Esophagus (tissue), 2 donors: ENCODE data around the gene MS4A3. TPM values are rescaled to one million over a fixed set of nuclear protein-coding genes. Genes with fewer than 3 reads are reported as not detected.
"Not testable (repeated sequence)": the region's sequence is repeated elsewhere in the genome, so short reads cannot be mapped to it uniquely, and the experiment has no call there.

Source experiments
- H3K27ac ChIP-seq, 2 donors: one replicate each; pipeline ENCODE4 v1.5.1; 2013; ENCODE audit warnings: low read depth in 2 of 2, mild to moderate bottlenecking in 2 of 2, inconsistent platforms in 1 of 2, low read length in 1 of 2, moderate library complexity in 1 of 2
- H3K27me3 ChIP-seq, 2 donors: one replicate each; pipeline ENCODE4 v1.6.1; 2013; ENCODE audit warnings: low read length in 2 of 2, control low read depth in 1 of 2, mild to moderate bottlenecking in 1 of 2; ENCODE audit not compliant: insufficient read depth in 2 of 2, control insufficient read depth in 1 of 2
- H3K36me3 ChIP-seq, 2 donors: one replicate each; pipeline ENCODE4 v1.6.1; 2013; ENCODE audit warnings: low read length in 1 of 2; ENCODE audit not compliant: control insufficient read depth in 2 of 2, insufficient read depth in 2 of 2
- H3K4me1 ChIP-seq, 2 donors: one replicate each; pipeline ENCODE4 v1.6.1; 2013; ENCODE audit warnings: low read length in 1 of 2; ENCODE audit not compliant: control insufficient read depth in 2 of 2, insufficient read depth in 2 of 2
- H3K4me3 ChIP-seq, 2 donors: one replicate each; pipeline ENCODE4 v1.5.1; 2013; ENCODE audit warnings: low read length in 2 of 2, mild to moderate bottlenecking in 2 of 2, low read depth in 1 of 2, moderate library complexity in 1 of 2
- H3K9me3 ChIP-seq, 2 donors: one replicate each; pipeline ENCODE4 v1.6.1; 2013; ENCODE audit warnings: mild to moderate bottlenecking in 2 of 2, low read depth in 1 of 2, low read length in 1 of 2, moderate library complexity in 1 of 2; ENCODE audit not compliant: control insufficient read depth in 2 of 2, insufficient read depth in 1 of 2
- WGBS, 2 donors: extraction: QIAGEN DNeasy Blood & Tissue Kit; methylation state at CpG; one replicate each; pipeline ENCODE4 v1.1.7; 2013; 5-methylcytosine and 5-hydroxymethylcytosine counted together
- polyA plus RNA-seq, 2 donors: library from polyadenylated mRNA; stranded (reverse); fragments of 200-250 nt; gene quantifications; one replicate each; pipeline ENCODE4 v1.2.3, GENCODE V29; 2013
- donor health status: healthy with polysubstance abuse.
- donor health status: Bipolar disorder and iron deficiency.

Gene MS4A3
- polyA plus RNA-seq, 2 donors: not detected

DNA sequence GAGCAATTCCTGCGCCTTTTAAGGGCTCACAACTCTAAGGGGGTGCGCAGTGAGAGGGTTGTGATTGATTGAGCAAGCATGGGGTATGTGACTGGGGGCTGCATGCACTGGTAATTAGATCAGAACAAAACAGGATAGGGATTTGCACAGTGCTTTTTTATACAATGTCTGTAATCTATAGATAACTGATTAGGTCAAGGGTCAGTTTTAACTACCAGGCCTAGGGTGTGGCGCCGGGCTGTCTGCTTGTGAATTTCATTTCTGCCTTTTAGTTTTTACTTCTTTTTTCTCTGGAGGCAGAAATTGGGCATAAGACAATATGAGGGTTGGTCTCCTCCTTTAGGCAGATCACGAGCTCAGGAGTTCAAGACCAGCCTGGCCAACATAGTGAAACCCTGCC is 52.2 kb downstream of the MS4A3 start:
- H3K27me3 ChIP-seq, H3K9me3 ChIP-seq, H3K36me3 ChIP-seq, H3K4me3 ChIP-seq, H3K4me1 ChIP-seq, H3K27ac ChIP-seq: not testable (repeated sequence)
- WGBS, 2 donors: 77 to 87% methylated on average over 5 of the region's 5 CpGs

DNA sequence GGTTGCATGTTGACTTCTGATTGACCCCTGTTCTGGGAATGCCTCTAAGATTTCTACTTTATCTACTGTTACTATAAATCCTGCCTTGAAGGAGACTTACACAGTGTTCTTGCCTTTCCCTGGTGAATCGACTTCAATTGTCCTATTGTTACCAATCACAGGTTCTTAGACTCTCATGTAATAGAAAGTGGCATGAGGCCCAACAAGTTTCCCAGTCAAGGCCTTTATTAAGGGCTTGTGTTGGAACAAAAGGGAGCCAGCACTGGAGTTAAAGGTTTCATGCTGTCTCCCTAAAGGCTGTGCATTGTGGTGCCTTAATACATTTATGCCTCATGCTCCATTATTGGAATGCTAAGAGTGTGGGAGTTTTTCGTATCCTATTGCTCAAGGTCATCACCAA is 55.3 kb downstream of the MS4A3 start:
- H3K4me3 ChIP-seq: no peak overlapping the region
- 54 to 56% methylated on average over 2 of the region's 2 CpGs for WGBS, 2 donors
- H3K4me1 ChIP-seq: no peaks in the 10 kb centered on the region
- H3K27me3 ChIP-seq: no peaks in the 10 kb centered on the region
- no peaks in the 10 kb centered on the region for H3K9me3 ChIP-seq
- H3K27ac ChIP-seq: no peak overlapping the region
- no peaks in the 10 kb centered on the region for H3K36me3 ChIP-seq

DNA sequence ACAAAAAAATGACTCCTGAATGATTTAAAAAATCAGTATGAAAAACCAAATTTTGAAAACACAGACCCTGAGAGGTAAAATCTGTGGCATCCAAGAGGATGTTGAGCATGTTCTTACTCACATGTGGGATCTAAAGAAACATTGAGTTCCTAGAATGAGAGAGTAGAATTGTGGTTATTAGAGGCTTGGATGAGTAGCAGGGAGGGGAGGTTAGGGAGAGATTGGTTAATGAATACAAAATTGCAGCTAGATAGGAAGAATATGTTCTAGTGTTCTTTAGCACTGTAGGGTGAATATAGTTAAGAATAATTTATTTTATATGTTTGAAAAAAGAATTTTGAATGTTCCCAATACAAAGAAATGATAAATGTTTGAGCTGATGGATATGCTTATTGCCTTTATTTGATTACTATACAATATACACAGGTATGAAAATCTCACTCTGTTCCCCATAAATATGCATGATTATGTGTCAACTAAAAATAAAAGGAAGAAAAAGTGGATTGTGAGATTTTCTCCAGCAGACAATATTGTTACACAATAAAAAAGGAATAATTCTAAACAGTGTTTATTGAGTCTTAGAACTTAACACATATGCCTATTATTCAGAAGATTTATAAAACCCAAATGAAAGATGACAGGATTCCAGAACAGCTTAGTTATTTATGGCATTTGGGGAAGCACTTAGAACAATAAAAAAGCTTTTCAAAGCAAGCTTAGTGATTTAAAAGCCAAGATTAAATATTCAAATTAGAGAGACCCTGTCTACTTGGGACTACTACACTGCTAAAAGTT is 60.7 kb downstream of the MS4A3 start:
- Histone ChIP-seq H3K4me3 (no peak overlapping the region), H3K9me3 (no peaks in the 10 kb centered on the region), H3K27me3 (no peaks in the 10 kb centered on the region), H3K36me3 (no peaks in the 10 kb centered on the region), H3K4me1 (no peaks in the 10 kb centered on the region), H3K27ac (no peak overlapping the region)

DNA sequence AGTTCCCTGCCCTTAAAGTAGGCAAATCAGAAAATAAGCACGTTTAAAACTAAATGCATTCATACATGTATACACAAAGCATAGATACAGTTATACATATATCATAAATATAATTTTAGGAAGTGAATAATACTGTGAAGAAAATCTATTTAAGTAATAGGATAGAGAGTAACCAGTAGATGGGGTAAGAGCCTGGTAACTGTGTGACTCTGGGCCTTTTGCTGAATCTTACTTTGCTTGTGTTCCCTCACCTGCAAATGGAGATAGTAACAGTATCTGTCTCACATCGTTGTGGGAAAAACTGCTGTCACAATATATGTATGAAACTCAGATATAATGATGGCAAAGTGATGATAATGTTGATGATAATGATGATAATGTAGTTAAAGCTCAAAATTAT is 61.9 kb downstream of the MS4A3 start:
- Histone ChIP-seq H3K27ac (no peak overlapping the region), H3K9me3 (no peaks in the 10 kb centered on the region), H3K4me1 (no peaks in the 10 kb centered on the region), H3K36me3 (no peaks in the 10 kb centered on the region), H3K4me3 (no peak overlapping the region), H3K27me3 (no peaks in the 10 kb centered on the region)
- 56 to 59% methylated on average over 2 of the region's 2 CpGs for WGBS, 2 donors

DNA sequence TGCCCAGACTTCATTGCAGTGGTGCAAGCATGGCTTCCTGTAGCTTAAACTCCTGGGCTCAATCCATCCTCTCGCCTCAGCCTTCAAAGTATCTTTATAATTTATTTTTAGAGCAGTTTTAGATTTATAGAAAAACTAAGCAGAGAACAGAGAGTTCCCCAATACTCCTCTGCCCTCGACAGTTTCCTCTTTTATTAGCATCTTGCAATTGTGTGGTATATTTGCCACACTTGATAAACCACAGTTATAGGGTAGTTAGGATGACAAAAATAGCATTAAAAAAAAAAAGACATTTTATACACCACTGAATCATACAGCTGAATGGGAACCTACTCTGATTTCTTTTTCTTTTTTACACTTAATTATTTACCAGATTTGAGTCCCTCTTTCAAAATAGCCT is 63.2 kb downstream of the MS4A3 start:
- H3K36me3 ChIP-seq: no peaks in the 10 kb centered on the region
- H3K4me1 ChIP-seq: no peaks in the 10 kb centered on the region
- no peak overlapping the region for H3K4me3 ChIP-seq
- 68 to 77% methylated on average over 2 of the region's 2 CpGs for WGBS, 2 donors
- no peaks in the 10 kb centered on the region for H3K27me3 ChIP-seq
- H3K9me3 ChIP-seq: no peaks in the 10 kb centered on the region
- no peak overlapping the region for H3K27ac ChIP-seq

Other genes with a start within 250 kb of the MS4A3 start
- 10 to 100 TPM; 44.8 to 58.1 TPM for gene MRPL16, start 245.9 kb upstream of the MS4A3 start, polyA plus RNA-seq
- gene CBLIF, start 211.2 kb upstream of the MS4A3 start, polyA plus RNA-seq: under 1 TPM; 0.07 to 0.24 TPM
- 10 to 100 TPM in 1 of 2 donors, 1 to 10 TPM in 1; 6.9 to 10.9 TPM for gene TCN1, start 190.2 kb upstream of the MS4A3 start, polyA plus RNA-seq
- not detected for gene OOSP3, start 177.9 kb upstream of the MS4A3 start, polyA plus RNA-seq
- not detected for gene OOSP1, start 118.2 kb upstream of the MS4A3 start, polyA plus RNA-seq
- gene OOSP4A, start 92.6 kb upstream of the MS4A3 start, polyA plus RNA-seq: not detected
- gene OOSP4B, start 39.5 kb upstream of the MS4A3 start, polyA plus RNA-seq: not detected
- not detected for gene OOSP2, start 16.3 kb upstream of the MS4A3 start, polyA plus RNA-seq
- gene MS4A2, start 32.0 kb downstream of the MS4A3 start, polyA plus RNA-seq: under 1 TPM; 0.08 to 0.42 TPM
- gene MS4A6A, start 126.4 kb downstream of the MS4A3 start, polyA plus RNA-seq: 10 to 100 TPM in 1 of 2 donors, 1 to 10 TPM in 1; 7.4 to 11.4 TPM
- under 1 TPM; 0.37 to 0.51 TPM for gene MS4A4E, start 186.5 kb downstream of the MS4A3 start, polyA plus RNA-seq
- gene MS4A4A, start 224.0 kb downstream of the MS4A3 start, polyA plus RNA-seq: 1 to 10 TPM; 1.3 to 1.7 TPM